ENCODE results near the gene CORO6.

The CORO6 gene

DNA sequence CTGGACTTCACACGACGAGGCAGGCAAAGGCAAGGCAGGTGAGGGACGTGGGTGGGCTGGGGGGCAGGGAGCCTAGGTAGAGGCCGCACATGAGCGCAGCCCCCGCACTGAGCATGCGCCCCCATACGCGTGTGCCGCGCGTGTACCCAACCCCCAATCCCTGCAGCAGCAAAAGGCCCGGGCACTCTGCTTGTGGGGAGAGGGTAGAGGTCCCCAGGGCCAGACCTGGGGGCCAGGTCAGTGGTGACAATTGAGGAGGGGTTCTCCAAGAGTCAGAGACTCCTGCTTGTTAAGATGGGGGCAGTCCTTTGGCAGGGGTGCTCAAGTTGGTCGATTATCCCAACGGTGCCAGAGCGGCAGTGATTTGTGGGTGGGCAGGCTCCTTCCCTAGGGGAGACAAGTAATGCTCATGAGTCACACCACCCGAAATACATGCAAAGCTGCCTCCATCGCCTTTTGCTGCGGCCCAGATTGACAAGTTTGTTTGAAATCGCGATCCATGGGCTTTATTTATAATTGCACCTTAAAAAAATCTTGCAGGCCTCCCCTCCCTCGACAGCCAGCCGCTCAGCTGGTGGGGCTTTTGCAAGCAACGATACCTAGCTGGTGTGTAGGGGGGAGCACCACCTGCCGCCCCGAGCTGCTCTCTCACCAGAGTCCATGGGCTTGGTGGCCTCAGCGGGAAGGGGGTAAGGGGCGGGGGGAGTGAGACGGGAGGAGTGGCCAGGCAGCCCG lies 32.1 kb downstream of the CORO6 start:
- peak; percentile 67 for DNase-seq

GRCh38 chr17:29589524-29590410 lies 32.9 kb downstream of the CORO6 start, which contains the start of gene GIT1:
Gene GIT1 (minus strand): TSS chr17:29589648. CDS start chr17:29589378, 270 bp downstream.
- peak; percentile 82 for DNase-seq

DNA sequence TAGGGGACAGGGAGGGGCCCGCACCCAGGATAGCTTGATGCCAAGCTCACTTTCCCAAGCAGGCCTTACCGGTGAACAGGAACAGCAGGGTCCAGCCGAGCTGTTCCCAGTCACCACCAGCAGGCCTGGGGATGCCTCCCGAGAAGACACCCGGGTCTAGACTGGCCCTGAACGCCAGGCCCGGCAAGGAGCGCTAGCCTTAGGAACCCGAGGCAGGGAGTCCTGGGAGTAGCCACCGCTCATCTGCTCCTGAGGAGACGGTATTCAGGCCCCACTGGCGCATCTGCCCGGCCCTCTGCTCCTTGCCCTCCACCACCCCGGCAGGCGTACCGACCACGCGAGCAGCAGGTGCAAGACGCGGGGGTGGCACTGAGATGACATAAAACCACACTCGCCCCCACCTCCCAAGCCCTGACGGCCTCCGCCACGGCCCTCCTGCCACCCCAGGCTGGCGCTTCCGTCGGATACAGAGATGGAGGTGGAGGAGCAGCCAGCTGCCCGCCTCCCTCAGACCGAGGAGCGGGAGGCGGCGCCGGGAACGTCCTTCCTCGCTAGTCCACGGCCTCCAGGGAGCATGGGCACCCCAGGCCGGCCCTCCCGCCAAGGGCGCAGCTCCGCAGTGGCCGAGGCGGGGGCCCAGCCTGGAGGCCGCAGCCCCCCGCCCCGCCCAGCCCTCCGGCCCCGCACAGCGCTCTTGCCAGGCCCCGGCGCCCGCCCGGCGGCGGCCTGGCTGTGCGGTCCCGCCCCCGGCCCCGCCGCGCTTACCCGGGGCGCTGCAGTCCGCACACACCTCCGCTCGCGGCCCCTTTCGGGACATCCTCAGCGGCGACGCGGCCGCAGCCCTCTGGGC lies 33.9 kb downstream of the CORO6 start:
- DNase-seq, result no peak

DNA sequence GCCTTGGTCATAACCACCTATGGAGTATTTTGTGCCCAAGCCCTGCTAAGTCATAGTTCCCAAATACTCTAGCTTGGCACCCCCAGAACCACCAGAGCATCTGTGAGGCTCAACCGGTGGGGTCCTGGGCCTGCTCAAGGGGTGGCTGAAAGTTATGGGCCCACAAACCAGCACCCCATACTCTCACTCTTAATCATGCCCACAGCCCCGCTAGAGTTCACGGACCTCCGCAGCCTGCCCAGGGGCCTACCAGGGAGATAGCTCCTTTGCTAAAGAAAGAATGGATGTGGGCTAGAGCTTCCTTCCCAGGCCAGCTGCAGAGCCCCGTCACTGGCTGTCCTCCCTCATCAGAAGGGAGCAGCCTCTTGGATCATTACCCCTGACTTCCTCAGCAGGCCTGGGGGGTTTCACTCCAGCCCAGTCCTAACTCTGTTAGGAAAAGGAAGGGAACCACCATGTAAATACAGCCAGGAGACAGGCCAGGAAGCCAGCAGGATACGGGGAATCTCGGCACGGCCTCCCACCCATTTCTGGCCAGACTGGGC lies 34.6 kb downstream of the CORO6 start:
- no peak for DNase-seq

GRCh38 chr17:29587591-29587990 lies 35.1 kb downstream of the CORO6 start:
- no peak for DNase-seq

DNA sequence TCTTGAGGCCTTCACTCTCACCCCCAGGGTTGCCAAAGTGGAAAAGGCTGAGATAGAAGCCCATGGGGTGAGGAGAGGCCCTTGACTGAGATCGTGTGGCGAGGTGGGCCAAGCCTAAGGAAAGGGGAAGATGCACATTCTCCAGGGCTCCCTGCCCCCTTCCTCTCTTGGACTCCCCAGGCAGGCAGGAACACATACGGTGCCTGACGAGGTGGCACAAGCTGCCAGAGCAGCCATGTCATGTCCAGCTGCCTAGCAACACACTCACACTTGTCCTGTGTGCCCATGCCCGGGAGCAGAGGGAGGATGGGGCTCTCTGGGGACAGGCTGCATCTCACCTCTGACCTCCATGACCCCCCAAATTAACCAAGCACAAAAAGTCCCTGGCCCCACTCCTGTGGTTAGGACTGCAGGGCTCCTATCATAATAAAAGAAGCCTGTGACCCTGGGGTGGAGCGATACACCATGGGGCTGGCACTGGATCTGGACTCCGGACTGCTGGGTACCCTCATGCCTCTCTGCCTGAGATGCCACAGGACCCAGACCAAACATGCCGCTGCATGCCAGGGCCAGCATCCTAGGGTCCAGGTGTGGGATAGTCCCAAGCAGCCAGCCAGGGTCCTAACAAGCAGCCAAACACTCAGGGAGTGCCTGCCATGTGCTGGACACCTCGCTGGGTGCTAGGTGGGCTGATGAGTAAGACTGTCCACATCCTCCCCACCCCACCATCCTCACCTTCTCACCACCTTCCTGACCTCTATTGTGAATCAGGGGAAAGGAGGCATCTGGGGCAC lies 35.8 kb downstream of the CORO6 start:
- no peak for DNase-seq

GRCh38 chr17:29585080-29585751 lies 37.5 kb downstream of the CORO6 start:
- no peak for DNase-seq

- DNase-seq, result no peak
Measured at GRCh38 chr17:29584452-29585079, 38.1 kb downstream of the CORO6 start.

GRCh38 chr17:29583324-29584248 lies 39.1 kb downstream of the CORO6 start:
- DNase-seq, result no peak

DNA sequence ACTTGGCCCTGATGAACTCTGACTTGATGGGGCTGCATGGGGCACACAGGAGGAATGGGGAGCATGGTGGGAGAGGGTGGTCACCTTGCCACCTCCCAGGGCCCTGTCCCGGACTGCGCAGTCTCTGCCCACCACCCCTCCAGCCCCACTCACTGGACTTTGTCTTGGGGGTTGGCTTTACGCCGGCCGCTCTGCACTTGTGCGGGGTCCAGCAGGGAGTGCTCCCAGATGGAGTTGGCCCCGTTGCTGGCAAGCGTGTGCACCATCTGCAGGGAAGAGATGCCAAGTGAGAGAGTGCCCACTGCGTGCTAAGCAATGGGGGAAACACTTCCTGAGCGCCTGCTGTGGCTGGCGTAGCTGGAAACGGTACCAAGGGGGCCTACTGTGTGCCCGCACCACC lies 39.9 kb downstream of the CORO6 start:
- DNase-seq, result no peak

DNA sequence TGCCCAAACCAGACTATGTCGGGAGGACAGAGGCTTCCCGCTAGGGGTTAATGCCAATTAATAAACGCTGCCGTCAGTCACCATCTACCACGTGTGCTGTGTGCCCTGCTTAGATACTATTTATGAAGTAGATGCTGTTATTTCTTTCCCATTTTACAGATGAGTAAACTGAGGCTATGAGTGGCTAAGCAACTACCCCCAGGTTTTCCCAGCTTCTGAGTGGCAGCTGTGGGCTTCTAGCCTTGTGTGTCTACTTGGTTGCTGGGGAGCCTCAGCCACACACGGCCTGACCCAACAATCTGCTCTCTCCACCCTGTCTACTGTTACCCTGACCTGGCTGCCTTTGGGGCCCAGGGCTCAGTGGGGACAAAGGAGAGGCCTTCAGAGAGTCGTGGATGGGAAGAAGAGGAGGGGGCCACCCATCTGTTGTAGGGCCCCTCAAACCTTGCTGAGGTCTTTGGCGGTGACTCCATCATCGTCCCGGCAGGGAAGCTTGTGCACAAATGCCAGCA lies 40.4 kb downstream of the CORO6 start:
- no peak for DNase-seq

DNA sequence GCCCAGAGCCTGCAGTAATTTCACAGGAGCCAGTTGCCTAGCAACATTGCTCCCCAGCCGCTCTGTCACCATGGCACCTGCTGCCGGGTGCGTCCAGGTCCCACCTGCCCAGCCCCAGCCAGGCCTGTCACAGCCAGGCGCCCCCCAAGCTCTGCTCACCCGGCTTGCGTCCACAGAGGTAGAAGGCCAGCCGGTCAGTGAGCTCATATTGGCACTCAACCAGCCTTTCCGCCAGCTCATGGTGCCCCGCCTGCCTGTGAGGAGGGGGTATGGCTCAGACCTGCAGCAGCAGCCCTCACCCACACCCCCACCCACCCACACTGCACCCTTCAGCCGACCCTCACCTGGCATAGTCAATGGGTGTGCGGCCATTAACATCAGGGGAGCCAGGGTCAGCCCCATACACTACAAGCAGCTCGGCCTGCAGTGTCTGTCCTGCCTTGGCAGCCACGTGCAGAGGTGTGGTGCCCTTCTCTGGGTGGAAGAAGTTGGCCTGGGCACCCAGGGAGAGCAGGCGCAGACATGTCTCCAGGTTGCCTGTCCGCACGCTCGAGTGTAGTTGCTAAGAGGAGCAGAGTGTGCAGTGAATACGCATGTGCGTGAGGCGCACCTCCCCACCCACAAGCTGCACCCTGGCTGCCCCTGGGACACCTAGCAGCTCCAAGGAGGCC lies 41.0 kb downstream of the CORO6 start:
- DNase-seq, result no peak

DNA sequence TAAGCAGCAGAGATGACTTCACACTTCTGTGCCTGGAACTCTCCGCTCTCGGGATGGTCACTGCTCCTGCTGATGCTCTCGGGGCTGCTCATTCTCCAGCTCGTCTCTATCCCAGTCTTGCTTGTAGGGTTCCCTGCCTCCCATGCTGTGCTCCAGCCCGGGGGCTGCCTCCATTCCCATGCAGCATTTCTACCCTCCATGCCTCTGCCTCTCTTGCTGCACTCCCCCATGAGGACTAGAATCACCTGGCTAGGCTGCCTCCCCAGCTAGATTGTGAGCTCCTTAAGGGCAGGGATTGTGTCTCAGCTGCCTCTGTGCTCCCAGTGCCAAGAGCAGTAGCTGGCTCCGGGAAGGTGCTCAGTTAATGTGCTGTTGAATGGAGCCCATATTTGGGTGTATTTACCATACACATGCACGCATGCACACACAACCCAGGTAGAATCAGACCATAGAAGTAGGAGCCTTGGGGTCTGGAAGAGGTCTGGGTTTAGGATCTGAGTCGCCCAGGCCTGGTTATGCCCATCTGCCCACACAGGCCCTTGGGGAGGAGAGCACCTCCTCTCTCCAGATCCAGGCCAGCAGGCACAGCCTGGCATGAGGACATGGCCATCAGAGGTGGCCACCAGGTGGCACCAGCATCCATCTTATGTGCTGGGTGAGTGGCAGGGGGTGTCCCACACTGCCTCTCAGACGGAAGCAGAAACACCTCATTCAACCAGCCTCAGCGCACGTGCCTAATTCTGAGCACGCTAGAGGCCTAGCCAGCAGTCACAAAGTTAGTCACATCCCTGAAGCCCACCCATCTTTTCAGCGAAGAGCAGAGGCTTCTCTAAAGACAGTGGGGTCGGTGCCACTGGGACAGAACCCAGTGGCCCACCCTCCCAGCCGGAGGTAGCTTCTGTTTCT lies 42.6 kb downstream of the CORO6 start:
- peak; percentile 76 for DNase-seq

DNA sequence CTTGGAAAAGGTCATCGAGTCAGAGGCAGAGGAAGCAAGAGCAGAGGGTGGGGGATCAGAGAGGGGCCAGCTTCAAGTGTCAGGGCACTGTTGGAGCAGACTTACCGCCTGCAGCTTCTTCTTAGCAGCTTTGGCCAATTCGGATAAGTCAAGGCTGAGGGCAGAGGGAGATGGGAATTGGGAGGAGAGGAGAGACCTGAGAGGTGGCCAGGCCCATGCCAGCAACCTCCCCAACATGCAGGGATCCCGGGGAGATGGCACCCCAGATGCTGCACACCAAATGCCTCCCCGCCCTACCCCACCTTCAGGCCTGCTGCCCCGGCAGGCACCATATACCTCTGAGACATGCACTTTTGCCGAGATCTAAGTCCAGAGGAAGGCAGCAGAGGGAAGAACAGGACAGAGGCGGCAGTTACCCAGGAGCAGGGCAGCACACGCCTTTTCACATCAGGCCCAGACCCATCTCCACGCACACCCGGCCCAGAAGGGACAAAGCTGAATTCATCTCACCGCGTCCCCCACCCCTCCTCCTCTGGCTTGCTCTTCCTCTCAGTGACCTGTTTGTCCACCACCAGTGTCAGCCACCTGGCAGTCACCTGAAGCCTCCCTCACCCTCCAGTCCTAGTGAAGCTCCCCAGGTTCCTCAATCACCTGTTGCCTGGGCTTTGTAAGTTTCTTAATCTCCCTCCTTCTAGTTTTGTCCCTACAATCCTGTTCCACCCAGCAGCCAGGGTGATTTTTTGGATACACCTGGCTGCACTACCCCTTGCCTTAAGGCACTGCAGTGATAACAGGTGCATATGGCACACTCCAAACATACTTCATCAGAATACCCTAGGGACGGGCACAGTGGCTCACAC lies 43.9 kb downstream of the CORO6 start:
- no peak for DNase-seq

- DNase-seq, result no peak
Measured at GRCh38 chr17:29577385-29578211, 45.1 kb downstream of the CORO6 start.

- DNase-seq, result no peak
Measured at GRCh38 chr17:29577001-29577370, 45.7 kb downstream of the CORO6 start.
